Body of pancreas (tissue), 4 donors: ENCODE measurements around the gene VAMP7. TPM values are rescaled to one million over a fixed set of nuclear protein-coding genes. Genes with fewer than 3 reads are reported as not detected.

ENCODE experiments used
- ATAC-seq: fragments of 150-250 bp; one replicate; pipeline ENCODE4 v1.9.1; 2016
- DNase-seq, 4 donors: peaks; one replicate each; pipeline ENCODE4 v3.0.0-alpha.2; 2019
- H3K27ac ChIP-seq, 4 donors: fragments of 200-600 bp; sonication (generic); 1 replicate in 3 of 4; 2 replicates in 1 of 4; pipeline versions ENCODE4 v1.5.1 to v1.6.1; 2016 to 2019; ENCODE audit warnings: mild to moderate bottlenecking in 1 of 4, mixed read lengths in 1 of 4, moderate library complexity in 1 of 4
- H3K27me3 ChIP-seq, 2 donors: fragments of 200-600 bp; sonication (generic); one replicate each; pipeline ENCODE4 v1.6.0; 2016; ENCODE audit warnings: mild to moderate bottlenecking in 1 of 2
- H3K36me3 ChIP-seq, 2 donors: fragments of 200-600 bp; sonication (generic); replicated peaks in 1 of 2; 2 replicates each; pipeline ENCODE4 v1.5.1; 2016; ENCODE audit warnings: low read depth in 2 of 2; ENCODE audit not compliant: insufficient read depth in 1 of 2
- H3K4me1 ChIP-seq: fragments of 200-600 bp; sonication (generic); one replicate; pipeline ENCODE4 v1.6.0; 2016
- H3K4me3 ChIP-seq, 2 donors: fragments of 200-600 bp; sonication (generic); 1 replicate in 1 of 2; 2 replicates in 1 of 2; pipeline ENCODE4 v1.5.1; 2016 to 2019
- H3K9me3 ChIP-seq, 3 donors: fragments of 200-600 bp; sonication (generic); 1 replicate in 2 of 3; 2 replicates in 1 of 3; pipeline ENCODE4 v1.5.1; 2016
- POLR2A ChIP-seq, 3 donors: fragments of 450-650 bp; IDR thresholded peaks; one replicate each; pipeline ENCODE4 v1.6.1; 2016; ENCODE audit warnings: antibody characterized with exemption in 3 of 3, mild to moderate bottlenecking in 2 of 3
- WGBS, 2 donors: methylation state at CpG; one replicate each; pipeline ENCODE4 v1.1.5; 2017; 5-methylcytosine and 5-hydroxymethylcytosine counted together
- intact Hi-C: fragments of 100-400 bp; cut with DNase I; formaldehyde crosslinking; loops from one replicate; pipeline ENCODE4 v1.15.1; 2023
- total RNA-seq, 2 donors: library from RNA; depleted of rRNA; stranded (reverse); fragments of >200 nt; gene quantifications; one replicate each; pipeline ENCODE4 v1.1.0, GENCODE V29; 2016
- TF ChIP-seq, protein P1 (sequence below), 7 experiments: fragments of 450-650 bp in 4 of 7; fragments of 200-600 bp in 3 of 7; sonication (generic) in 3 of 7; IDR thresholded peaks; one replicate each; pipeline ENCODE4 v1.5.1; 2016 to 2019; ENCODE audit warnings: antibody characterized with exemption in 7 of 7

Gene VAMP7
- total RNA-seq, 2 donors from 2014 or later, result 9.6 to 14.3 TPM

DNA sequence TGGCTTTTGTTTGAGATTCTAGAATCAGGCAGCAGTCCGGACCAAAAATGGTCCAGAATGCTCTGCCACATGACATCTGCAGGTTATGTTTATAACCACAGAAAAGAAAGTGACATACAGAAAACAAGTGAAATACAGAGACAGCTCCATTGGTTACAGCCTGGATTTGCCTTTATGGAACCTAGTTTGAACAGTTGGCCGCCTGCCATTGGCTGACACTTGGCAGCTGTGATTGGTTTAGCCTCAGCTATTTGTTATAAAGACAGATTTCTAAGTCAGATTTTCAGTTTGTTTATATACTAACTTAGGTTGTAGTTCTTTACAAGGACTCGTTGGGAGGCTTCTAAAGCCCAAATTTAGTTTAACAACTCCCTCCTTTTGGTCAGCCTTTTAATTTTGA is 75.5 kb downstream of the VAMP7 start:
- H3K27ac ChIP-seq, result no peak overlapping the region
- ATAC-seq (no peak), DNase-seq (peak in 1 of 4 donors; percentile 23)
- 42 to 55% methylated on average over 3 of the region's 3 CpGs for WGBS, 2 donors
- H3K4me3 ChIP-seq, result no peak overlapping the region
- no peaks in the 10 kb centered on the region for H3K9me3 ChIP-seq
- H3K4me1 ChIP-seq, result no peaks in the 10 kb centered on the region
- no peak for TF ChIP-seq POLR2A (IDR thresholded peaks at IDR 0.05)
- TF ChIP-seq, protein P1, sequence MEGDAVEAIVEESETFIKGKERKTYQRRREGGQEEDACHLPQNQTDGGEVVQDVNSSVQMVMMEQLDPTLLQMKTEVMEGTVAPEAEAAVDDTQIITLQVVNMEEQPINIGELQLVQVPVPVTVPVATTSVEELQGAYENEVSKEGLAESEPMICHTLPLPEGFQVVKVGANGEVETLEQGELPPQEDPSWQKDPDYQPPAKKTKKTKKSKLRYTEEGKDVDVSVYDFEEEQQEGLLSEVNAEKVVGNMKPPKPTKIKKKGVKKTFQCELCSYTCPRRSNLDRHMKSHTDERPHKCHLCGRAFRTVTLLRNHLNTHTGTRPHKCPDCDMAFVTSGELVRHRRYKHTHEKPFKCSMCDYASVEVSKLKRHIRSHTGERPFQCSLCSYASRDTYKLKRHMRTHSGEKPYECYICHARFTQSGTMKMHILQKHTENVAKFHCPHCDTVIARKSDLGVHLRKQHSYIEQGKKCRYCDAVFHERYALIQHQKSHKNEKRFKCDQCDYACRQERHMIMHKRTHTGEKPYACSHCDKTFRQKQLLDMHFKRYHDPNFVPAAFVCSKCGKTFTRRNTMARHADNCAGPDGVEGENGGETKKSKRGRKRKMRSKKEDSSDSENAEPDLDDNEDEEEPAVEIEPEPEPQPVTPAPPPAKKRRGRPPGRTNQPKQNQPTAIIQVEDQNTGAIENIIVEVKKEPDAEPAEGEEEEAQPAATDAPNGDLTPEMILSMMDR (IDR thresholded peaks at IDR 0.05), result no peak
- intact Hi-C loops, result no loop called here
- no peaks in the 10 kb centered on the region for H3K27me3 ChIP-seq
- H3K36me3 ChIP-seq, result no peaks in the 10 kb centered on the region

- Histone ChIP-seq H3K27ac (no peak overlapping the region), H3K27me3 (no peaks in the 10 kb centered on the region), H3K4me1 (no peaks in the 10 kb centered on the region), H3K9me3 (no peaks in the 10 kb centered on the region), H3K4me3 (no peak overlapping the region), H3K36me3 (no peaks in the 10 kb centered on the region)
- DNase-seq (no peak), ATAC-seq (no peak)
- 63 to 71% methylated on average over 7 of the region's 7 CpGs for WGBS, 2 donors
- intact Hi-C loops, result no loop called here
- TF ChIP-seq, protein P1 (IDR thresholded peaks at IDR 0.05), result no peak
- no peak for TF ChIP-seq POLR2A (IDR thresholded peaks at IDR 0.05)
These were observed 76.7 kb downstream of the VAMP7 start for GRCh38 chrX:155957843-155958242.

DNA sequence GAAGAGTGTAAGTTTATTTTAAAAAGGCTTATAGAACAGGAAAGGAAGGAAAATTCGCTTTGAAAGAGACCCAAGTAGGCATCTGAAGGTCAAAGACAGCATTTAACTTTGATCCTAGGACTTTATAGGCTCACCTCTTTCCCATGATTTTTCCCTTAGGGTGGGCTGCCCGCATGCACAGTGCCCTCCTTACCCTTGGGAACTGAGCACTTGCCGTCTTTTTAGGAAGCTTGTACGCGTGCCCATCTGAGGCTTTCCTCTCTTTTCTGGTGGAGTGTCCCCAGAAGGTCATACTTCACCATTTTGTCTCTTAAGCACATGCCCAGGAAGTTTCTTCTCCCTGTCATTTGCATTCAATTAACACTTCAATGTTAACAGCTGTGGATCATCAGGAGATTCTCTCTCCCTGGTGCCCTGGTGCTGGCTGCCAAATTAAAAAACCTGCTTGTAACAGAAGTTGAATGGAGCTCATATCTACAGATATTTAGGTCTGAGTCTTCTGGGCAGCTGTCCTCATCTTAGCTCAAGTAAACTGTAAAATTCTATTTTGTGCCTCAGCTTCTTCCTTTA is 78.0 kb downstream of the VAMP7 start:
- 58% methylated on average over 5 of the region's 5 CpGs for WGBS, 2 donors
- DNase-seq (no peak), ATAC-seq (no peak)
- Histone ChIP-seq H3K36me3 (no peaks in the 10 kb centered on the region), H3K4me1 (no peaks in the 10 kb centered on the region), H3K27ac (no peak overlapping the region), H3K27me3 (no peaks in the 10 kb centered on the region), H3K9me3 (peaks cover 0 to 5% (median 0%) of the 10 kb centered on the region in 3 donors), H3K4me3 (no peak overlapping the region)
- TF ChIP-seq, protein P1 (IDR thresholded peaks at IDR 0.05), result no peak
- no peak for TF ChIP-seq POLR2A (IDR thresholded peaks at IDR 0.05)
- intact Hi-C loops, result no loop called here

GRCh38 chrX:155962906-155963305 is 81.8 kb downstream of the VAMP7 start:
- no peak for ATAC-seq
- Histone ChIP-seq H3K27ac (no peak overlapping the region), H3K36me3 (no peaks in the 10 kb centered on the region), H3K9me3 (peaks cover 0 to 5% (median 0%) of the 10 kb centered on the region in 3 donors), H3K27me3 (no peaks in the 10 kb centered on the region), H3K4me3 (no peak overlapping the region), H3K4me1 (no peaks in the 10 kb centered on the region)
- DNase-seq, result no peak
- TF ChIP-seq, protein P1 (IDR thresholded peaks at IDR 0.05), result no peak
- TF ChIP-seq POLR2A (IDR thresholded peaks at IDR 0.05), result no peak
- 18 to 41% methylated on average over 1 of the region's 1 CpG for WGBS, 2 donors
- intact Hi-C loops, result no loop called here

- 35 to 38% methylated on average over 8 of the region's 8 CpGs for WGBS, 2 donors
These were observed 85.7 kb downstream of the VAMP7 start for GRCh38 chrX:155966876-155967275.

More at GRCh38 chrX:155966876-155967275, 85.7 kb downstream of the VAMP7 start:
- DNase-seq, result no peak
- Histone ChIP-seq H3K4me3 (no peak overlapping the region), H3K27me3 (no peaks in the 10 kb centered on the region), H3K4me1 (no peaks in the 10 kb centered on the region), H3K9me3 (peaks cover 0 to 10% (median 0%) of the 10 kb centered on the region in 3 donors), H3K36me3 (no peaks in the 10 kb centered on the region), H3K27ac (no peak overlapping the region)
- intact Hi-C loops, result no loop called here
- no peak for ATAC-seq
- TF ChIP-seq, protein P1 (IDR thresholded peaks at IDR 0.05), result peak in 1 of 7 experiments; percentile 10
- no peak for TF ChIP-seq POLR2A (IDR thresholded peaks at IDR 0.05)
